Duodenal mucosa (tissue), 2 donors: ENCODE data around the gene ABR.

Experiments
- H3K27ac ChIP-seq: one replicate; pipeline ENCODE4 v1.7.0; 2013; ENCODE audit warnings: low read depth, low read length
- H3K27me3 ChIP-seq, 2 donors: one replicate each; pipeline ENCODE4 v1.7.0; 2013; ENCODE audit warnings: low read length in 2 of 2, control low read depth in 1 of 2; ENCODE audit not compliant: insufficient read depth in 2 of 2, control insufficient read depth in 1 of 2
- H3K36me3 ChIP-seq, 2 donors: one replicate each; pipeline ENCODE4 v1.7.0; 2013; ENCODE audit warnings: low read length in 2 of 2, control low read depth in 1 of 2; ENCODE audit not compliant: insufficient read depth in 2 of 2, control insufficient read depth in 1 of 2
- H3K4me1 ChIP-seq, 2 donors: one replicate each; pipeline ENCODE4 v1.7.0; 2013; ENCODE audit warnings: low read length in 2 of 2, control low read depth in 1 of 2; ENCODE audit not compliant: insufficient read depth in 2 of 2, control insufficient read depth in 1 of 2
- H3K4me3 ChIP-seq, 2 donors: one replicate each; pipeline ENCODE4 v1.7.0; 2013; ENCODE audit warnings: low read length in 2 of 2, low read depth in 1 of 2
- H3K9ac ChIP-seq, 2 donors: one replicate each; pipeline ENCODE4 v1.7.0; 2013; ENCODE audit warnings: low read length in 2 of 2, low read depth in 1 of 2
- H3K9me3 ChIP-seq, 2 donors: one replicate each; pipeline ENCODE4 v1.7.0; 2013; ENCODE audit warnings: low read length in 2 of 2, control low read depth in 1 of 2; ENCODE audit not compliant: control insufficient read depth in 1 of 2

ABR gene

GRCh38 chr17:1034652-1035210 is 145.1 kb downstream of the ABR start:
- peaks cover 19 to 65% of the 10 kb centered on the region in 2 donors for H3K36me3 ChIP-seq
- no peaks in the 10 kb centered on the region for H3K27me3 ChIP-seq
- H3K9me3 ChIP-seq, result no peaks in the 10 kb centered on the region
- H3K4me1 ChIP-seq, result no peaks in the 10 kb centered on the region
- H3K27ac ChIP-seq, result no peak overlapping the region
- no peak overlapping the region for H3K9ac ChIP-seq
- no peak overlapping the region for H3K4me3 ChIP-seq

GRCh38 chr17:1033503-1033902 is 146.3 kb downstream of the ABR start:
- Histone ChIP-seq H3K4me1 (no peaks in the 10 kb centered on the region), H3K27me3 (no peaks in the 10 kb centered on the region), H3K36me3 (peaks cover 13 to 59% of the 10 kb centered on the region in 2 donors), H3K9me3 (no peaks in the 10 kb centered on the region), H3K4me3 (no peak overlapping the region), H3K27ac (no peak overlapping the region), H3K9ac (no peak overlapping the region)

DNA sequence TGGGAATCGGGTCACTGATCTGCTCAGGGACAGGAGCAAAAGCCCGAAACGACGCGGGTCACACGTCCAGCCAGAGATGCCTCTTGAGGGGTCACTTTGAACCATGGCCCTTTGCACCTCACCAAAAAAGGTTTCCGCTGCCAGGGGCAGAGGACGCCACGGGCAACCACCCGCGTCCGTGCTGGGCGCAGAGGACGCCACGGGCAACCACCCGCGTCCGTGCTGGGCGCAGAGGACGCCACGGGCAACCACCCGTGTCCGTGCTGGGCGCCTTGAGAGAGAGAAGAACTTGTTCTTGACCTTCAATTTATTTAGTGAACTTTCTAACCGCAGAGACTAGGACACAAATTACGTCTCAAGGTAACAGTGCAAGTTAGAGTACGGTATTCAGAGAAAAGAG is 147.4 kb downstream of the ABR start:
- H3K9me3 ChIP-seq, result no peaks in the 10 kb centered on the region
- H3K27ac ChIP-seq, result no peak overlapping the region
- peaks cover 10 to 59% of the 10 kb centered on the region in 2 donors for H3K36me3 ChIP-seq
- H3K4me1 ChIP-seq, result no peaks in the 10 kb centered on the region
- H3K4me3 ChIP-seq, result no peak overlapping the region
- no peaks in the 10 kb centered on the region for H3K27me3 ChIP-seq
- no peak overlapping the region for H3K9ac ChIP-seq

DNA sequence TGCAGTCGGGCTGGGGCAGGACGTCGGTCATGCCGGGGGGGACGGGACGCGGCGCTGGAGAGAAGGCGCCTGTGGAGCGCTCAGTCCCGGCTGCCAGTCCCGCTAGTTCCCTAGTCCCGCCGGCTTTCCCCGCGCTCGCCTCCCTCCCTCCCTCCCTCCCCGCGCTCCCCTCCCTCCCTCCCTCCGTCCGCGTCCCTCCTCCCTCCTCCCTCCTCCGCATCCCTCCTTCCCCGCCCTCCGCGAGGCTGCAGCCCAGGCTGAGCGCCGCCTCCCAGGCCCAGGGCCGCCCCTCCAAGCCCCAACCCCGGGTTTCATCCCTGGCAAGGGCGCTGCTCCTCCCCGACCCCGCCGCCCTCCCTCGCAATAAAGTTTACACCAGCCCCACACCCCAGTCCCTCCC is 148.1 kb downstream of the ABR start:
- H3K36me3 ChIP-seq, result peaks cover 10 to 58% of the 10 kb centered on the region in 2 donors
- no peak overlapping the region for H3K27ac ChIP-seq
- H3K9ac ChIP-seq, result no peak overlapping the region
- H3K9me3 ChIP-seq, result no peaks in the 10 kb centered on the region
- H3K4me3 ChIP-seq, result no peak overlapping the region
- no peaks in the 10 kb centered on the region for H3K4me1 ChIP-seq
- no peaks in the 10 kb centered on the region for H3K27me3 ChIP-seq

DNA sequence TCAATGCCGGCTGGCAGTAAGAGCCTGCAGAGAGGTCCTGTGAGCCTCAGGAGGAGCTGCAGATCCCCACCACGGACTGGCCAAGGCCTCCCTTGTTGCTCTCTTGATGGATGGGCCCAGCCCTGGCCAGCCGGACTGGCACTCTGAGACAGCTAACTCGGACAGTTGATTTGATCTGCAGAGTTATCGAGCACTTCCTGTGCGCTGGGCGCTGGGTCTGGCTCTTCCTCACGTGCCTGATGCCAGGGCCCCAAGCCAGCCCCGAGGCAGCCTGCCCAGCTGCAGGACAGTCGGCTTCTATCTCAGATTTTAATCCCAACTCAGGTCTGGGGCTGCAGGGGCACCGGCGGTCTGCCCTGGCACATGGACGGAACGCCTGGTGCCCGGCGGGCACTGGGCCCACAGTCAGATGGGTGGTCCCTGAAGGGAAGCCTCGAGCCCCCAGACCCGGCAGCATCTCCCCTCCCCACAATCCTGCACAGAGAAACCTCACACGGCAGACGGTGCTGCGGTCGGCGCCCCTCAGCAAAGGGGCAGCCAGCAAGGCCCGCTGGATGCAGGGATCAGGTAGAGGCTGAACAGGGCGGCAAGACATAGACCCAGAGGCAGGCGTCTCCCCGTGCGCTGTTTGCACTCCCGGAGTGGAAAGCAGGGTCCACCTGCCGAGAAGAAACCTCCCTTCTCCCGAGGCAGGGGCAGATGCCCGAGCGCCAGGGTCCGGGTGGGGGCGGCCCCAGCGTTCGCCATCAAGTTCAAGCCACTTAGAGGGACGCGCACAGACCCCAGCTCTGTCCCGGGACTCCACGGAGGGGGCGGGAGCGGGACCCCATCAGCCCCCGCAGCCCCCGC is 148.9 kb downstream of the ABR start:
- Histone ChIP-seq H3K36me3 (peaks cover 12 to 58% of the 10 kb centered on the region in 2 donors), H3K27me3 (no peaks in the 10 kb centered on the region), H3K4me3 (no peak overlapping the region), H3K9me3 (no peaks in the 10 kb centered on the region), H3K4me1 (no peaks in the 10 kb centered on the region), H3K27ac (peak overlapping the region; percentile 20), H3K9ac (no peak overlapping the region)

GRCh38 chr17:1029922-1030644 is 149.7 kb downstream of the ABR start:
- Histone ChIP-seq H3K27ac (peak overlapping the region; percentile 54), H3K27me3 (no peaks in the 10 kb centered on the region), H3K9me3 (no peaks in the 10 kb centered on the region), H3K9ac (no peak overlapping the region), H3K4me1 (no peaks in the 10 kb centered on the region), H3K4me3 (no peak overlapping the region), H3K36me3 (peaks cover 12 to 66% of the 10 kb centered on the region in 2 donors)

GRCh38 chr17:1029196-1029921 is 150.4 kb downstream of the ABR start:
- peak overlapping the region; percentile 54 for H3K27ac ChIP-seq
- H3K9me3 ChIP-seq, result no peaks in the 10 kb centered on the region
- no peak overlapping the region for H3K4me3 ChIP-seq
- no peak overlapping the region for H3K9ac ChIP-seq
- no peaks in the 10 kb centered on the region for H3K4me1 ChIP-seq
- H3K36me3 ChIP-seq, result peaks cover 12 to 58% of the 10 kb centered on the region in 2 donors
- no peaks in the 10 kb centered on the region for H3K27me3 ChIP-seq

DNA sequence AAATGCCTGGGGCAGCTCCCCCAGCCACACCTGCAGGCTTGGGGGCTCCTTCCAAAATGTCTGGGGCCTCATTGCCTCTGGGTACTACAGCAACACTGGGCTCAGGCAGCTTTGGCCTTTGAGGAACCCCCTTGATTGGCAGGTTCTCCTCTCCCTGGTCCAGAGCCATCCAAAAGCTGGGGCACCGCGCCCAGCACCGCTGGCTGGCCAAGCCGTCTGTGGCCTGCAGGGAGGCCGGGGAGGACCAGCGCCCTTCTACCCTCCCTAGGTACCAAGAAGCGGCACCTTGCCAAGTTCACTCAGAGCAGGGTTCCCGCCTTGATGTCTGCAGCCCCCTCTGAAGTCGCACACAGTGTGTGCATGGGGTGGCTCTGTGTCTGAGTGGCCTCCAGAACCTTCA is 152.7 kb downstream of the ABR start:
- Histone ChIP-seq H3K27me3 (no peaks in the 10 kb centered on the region), H3K4me3 (no peak overlapping the region), H3K27ac (no peak overlapping the region), H3K9ac (no peak overlapping the region), H3K36me3 (peaks cover 8 to 45% of the 10 kb centered on the region in 2 donors), H3K4me1 (no peaks in the 10 kb centered on the region), H3K9me3 (no peaks in the 10 kb centered on the region)

DNA sequence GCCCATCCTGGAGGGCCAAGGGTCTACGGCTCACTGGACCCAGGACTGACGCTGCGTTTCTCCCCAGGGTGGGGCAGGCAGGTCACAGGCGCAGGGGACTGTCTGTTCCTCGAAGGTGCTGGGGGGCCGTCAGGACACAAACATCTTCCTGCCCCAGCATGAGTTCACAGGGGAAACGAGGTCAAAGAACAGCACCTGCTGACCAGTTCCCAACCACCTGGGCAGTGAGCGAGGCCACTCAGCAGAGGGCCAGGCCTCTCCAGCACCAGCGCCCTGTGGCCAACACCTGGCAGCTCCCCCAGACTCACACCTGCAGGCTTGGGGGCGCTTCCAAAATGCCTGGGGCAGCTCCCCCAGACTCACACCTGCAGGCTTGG is 153.2 kb downstream of the ABR start:
- no peaks in the 10 kb centered on the region for H3K27me3 ChIP-seq
- no peaks in the 10 kb centered on the region for H3K4me1 ChIP-seq
- peaks cover 8 to 45% of the 10 kb centered on the region in 2 donors for H3K36me3 ChIP-seq
- no peak overlapping the region for H3K4me3 ChIP-seq
- no peaks in the 10 kb centered on the region for H3K9me3 ChIP-seq
- H3K9ac ChIP-seq, result no peak overlapping the region
- no peak overlapping the region for H3K27ac ChIP-seq
